ENCODE data around the gene TIMM44.

DNA sequence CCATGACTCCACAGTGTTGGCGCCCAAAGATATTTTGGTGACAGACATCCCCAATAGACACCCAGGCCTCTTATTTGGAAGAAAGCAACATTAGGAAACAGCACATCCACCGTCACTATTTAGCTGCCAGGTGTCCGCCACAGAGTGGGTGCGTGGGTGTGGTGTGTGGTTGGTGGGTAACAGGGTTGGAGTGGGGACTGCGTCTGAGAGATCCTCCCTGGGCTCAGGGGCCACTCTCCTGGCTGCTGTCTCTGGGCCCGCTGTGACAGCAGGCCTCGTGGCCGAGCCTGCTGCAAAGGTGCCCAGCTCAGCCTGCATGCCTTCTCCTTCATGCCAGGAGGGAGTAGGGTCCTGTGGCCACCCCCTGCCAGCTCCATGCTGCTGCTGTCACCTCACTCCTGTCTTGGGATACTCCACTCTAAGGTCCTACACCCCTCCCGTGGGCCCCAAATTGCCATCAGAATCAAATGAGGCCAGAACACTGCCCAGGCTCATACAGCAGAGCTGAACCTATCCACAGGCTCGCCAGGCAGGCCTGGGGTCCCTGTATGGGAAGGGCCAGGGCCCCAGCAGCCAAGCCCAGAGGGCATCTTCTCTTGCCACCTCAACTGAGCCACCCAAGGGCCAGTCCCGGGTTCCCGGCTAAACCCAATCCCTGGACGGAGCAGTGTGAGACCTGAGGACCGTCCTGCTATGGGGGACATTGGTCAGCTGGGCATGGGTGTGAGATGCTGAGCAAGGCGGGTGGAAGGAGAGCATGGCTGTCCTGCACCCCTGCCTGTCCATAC, 24.7 kb upstream of the TIMM44 start:
- TF ChIP-seq CTCF (optimal IDR thresholded peaks at IDR 0.05 in 1 of 3, IDR thresholded peaks at IDR 0.05 in 1 of 3, conservative IDR thresholded peaks at IDR 0.05 in 1 of 3; ENCODE audit: extremely low read depth in 1 of 3, insufficient read depth in 2 of 3, low read length in 3 of 3) (no peak), EZH2 (IDR thresholded peaks at IDR 0.05; ENCODE audit: low read length) (no peak)
